Hippocampal formation (tissue), 2 donors: Measurements from ENCODE around the gene TRIP10.

Experiments used
- DNase-seq, 2 donors: peaks; one replicate each; lab custom pipeline; 2025; lab: John Stamatoyannopoulos, UW

Gene TRIP10

DNA sequence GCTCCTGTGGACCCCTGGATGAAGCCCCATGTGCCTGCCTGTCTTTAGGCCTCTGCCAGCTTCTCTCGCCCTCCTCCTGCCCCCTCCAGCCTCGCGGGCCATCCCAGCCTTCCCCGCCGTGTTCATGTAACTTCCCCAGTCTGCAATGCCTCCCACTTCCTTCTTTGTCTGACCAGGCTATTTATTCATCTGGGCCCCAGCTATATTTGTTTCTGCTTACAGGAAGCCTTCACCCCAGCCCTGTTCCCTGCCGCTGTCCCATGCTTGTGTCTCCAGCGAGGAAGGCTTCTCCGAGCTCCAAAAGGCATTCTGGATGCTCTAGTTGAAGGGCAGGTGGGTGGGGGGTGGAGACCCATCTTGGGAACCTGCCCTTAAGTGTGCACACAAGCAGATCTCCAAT lies 11.1 kb upstream of the TRIP10 start:
- peak; percentile 17 to 38 for DNase-seq

DNA sequence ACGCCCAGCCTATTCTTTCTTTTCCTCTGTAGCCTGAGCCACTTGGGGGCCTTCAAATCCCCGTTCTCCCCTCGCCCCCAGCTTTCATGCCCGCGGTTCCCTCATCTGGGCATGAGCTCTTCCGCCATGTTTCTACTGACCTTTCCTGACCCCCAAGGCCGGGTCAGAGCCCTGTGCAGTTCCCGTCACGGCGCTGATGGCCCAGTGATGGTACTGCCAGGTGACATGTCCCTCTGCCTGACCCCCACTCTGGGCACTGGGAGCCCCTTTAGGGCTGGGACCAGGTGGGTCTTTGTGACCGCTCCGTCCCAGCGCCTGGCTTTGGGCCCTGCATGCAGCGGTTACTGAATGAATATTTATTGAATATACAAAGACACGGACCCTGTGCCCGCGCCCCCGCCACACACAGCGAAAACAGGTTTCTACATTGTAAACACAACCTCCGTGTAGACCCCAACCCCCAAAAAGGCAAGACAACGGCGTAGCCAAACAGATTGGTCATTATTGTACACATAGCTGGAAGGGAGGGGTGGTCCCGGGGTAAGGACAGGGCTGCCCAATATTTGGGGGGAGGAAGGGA lies 9.8 kb upstream of the TRIP10 start:
- no peak for DNase-seq

- DNase-seq, result peak; percentile 3 to 66
Observed at GRCh38 chr19:6730153-6730804, 9.2 kb upstream of the TRIP10 start.

GRCh38 chr19:6730941-6731670 lies 8.4 kb upstream of the TRIP10 start:
- no peak for DNase-seq

- DNase-seq, result no peak
Observed at GRCh38 chr19:6731822-6732221, 7.7 kb upstream of the TRIP10 start.

DNA sequence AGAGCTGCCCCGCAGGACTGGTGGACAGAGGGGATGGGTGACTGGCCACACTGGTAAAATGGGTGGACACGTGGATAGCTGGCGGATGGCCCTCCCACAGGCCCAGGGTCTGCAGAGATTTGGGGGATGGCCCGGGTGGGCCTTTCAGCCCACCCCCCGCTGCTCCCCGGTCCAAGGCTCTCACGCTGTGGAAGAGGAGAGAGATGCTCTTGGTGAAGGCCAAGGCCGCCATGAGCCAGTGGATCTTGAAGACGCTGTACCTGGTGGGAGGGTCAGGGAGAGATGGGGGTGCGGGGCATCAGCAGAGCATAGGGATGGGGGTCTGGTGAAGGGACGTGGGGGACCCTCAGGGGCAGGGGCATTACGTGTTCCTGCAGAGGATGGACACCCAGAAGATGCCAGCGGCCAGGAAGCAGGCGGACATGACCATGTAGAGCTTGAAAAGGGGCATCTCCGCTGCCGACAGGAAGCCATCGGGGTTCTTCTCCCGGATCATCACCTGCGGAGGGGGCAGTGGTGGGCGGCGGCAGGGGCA lies 6.6 kb upstream of the TRIP10 start:
- no peak for DNase-seq

DNA sequence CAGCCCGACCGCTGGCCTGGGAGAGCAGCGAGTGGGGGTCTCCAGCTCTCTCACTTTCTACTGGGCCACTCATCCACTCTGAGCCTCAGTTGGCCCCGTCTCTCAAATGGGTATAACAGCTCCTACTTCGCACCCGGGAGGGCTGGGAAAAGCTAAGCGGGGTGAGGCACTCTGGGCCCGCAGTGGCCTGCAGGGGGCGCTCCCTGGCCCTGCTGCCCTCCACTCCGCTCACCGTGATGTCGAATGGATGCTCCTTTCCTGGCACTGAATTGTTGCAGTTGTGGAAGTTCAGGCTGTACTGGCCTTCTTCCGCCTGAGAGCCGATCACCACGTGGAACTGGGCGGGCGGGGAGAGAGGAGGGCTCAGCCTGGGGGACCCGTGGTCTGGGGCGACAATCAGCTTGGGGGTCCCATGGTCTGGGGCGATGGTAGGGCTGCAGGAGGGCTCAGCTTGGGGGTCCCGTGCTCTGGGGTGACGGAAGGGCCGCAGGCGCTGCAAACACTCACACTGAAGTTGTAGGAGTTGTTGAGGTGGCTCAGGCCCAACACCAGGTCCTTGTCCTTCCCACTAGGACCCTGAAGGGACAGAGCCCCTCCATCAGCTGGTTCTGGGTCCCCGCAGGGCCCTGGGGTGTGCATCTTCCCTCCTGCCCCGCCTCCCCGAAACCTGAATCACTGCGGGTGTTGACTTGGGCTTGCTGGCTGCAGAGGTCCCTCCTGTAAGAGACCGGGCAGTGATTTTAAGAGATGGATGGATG lies 6.0 kb upstream of the TRIP10 start:
- DNase-seq, result no peak

- no peak for DNase-seq
Observed at GRCh38 chr19:6734096-6734696, 5.3 kb upstream of the TRIP10 start.

- DNase-seq, result no peak
Observed at GRCh38 chr19:6735181-6735911, 4.1 kb upstream of the TRIP10 start.

GRCh38 chr19:6736169-6736916 lies 3.1 kb upstream of the TRIP10 start:
- DNase-seq, result peak; percentile 20 to 45

GRCh38 chr19:6736917-6737283 lies 2.6 kb upstream of the TRIP10 start:
- no peak for DNase-seq

DNA sequence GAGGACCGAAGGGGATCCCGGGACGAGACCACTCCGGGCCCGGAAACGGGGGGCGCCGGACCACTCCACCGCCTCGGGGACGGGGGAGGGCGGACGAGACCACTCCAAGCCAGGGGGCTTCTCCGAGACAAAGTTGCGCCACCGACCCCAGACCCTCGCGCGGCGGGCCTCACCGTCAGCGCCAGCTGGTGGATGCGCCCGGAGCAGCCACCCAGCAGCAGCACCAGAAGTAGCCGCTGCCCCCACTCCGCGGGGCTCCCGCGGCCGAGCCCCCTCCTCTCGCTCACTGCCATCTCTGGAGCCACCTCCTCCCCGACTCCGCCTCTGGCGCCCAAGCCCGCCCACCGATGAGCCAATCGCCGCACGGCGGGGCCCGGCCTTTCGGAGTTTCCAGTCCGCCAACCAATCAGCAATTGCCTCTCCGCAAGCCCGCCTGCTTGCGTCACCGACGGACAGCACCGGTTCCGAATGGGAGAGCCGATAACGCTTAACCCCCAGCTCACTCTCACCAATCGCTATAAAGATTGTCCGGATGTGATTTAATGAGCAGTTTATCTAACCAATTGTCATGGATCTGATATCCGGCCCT lies 2.1 kb upstream of the TRIP10 start, which contains the start of gene GPR108:
GPR108 (minus strand) TSS at position 297 of the 589 bp plus-strand sequence; CDS start at position 293, 4 bp downstream.
- DNase-seq, result peak; percentile 100

- DNase-seq, result peak; percentile 64 to 74
Observed at GRCh38 chr19:6737873-6738786, 1.4 kb upstream of the TRIP10 start.

GRCh38 chr19:6738787-6739389 lies 592 bp upstream of the TRIP10 start:
- no peak for DNase-seq

DNA sequence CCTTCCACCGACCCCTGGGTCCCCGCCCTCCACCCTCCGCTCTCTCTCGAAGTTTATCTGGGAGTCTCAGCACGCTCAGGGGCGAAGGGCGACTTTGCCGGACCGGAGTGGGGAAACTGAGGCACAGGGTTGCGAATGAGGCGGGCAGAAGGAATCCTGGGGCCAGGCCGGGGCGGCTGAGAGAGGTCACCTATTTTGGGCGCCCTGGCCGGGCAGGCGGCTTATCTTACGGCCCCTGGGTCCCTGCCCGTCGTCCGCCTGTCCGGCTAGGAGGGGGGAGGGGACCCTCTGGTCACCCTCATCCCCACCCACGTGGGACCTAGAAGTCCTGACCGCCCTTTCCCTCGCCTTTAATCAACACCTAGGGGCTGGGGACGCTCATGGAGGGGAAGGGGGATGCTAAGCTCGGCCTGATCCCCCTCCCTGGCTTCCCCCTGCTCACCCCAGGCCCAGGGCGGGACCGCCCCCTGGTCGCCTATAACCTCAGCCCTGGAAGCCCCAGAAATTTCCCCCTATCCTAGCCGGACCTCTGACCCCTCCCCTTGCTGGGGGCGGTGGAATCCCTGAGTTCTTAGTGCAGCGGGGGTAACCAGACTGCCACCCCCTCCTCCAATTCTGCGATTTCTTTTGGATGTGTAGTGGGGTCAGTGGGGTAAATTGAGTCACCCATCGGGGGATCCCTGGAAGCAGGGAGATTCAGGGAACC lies 556 bp downstream of the TRIP10 start:
- no peak for DNase-seq

GRCh38 chr19:6740589-6741343 lies 1.3 kb downstream of the TRIP10 start:
- DNase-seq, result no peak

DNA sequence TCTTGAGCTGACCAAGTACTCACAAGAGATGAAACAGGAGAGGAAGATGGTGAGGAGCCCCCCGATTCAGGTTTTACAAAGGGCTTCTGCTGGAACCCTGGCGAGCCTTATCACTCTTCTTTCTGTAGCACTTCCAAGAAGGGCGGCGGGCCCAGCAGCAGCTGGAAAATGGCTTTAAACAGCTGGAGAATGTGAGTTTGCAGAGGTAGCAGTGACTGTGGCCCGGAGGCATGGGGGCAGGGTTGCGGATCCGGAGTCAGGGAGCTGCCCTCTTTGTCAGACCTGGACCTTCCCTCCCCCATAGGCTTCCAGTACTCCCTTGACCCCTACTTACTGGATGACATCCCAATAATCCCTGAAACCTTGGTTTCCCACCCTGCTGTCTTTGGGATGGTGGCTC lies 3.6 kb downstream of the TRIP10 start:
- DNase-seq, result no peak
